Gastroesophageal sphincter (tissue), 4 donors: Measurements from ENCODE around the gene GPALPP1. TPM values are rescaled to one million over a fixed set of nuclear protein-coding genes. Genes with fewer than 3 reads are reported as not detected.

Experiments
- small RNA-seq, 4 donors: library from RNA; depleted of rRNA; stranded (forward); fragments of <200 nt; gene quantifications; one replicate each; pipeline ENCODE3, GENCODE V24; 2016
- total RNA-seq, 4 donors: library from RNA; depleted of rRNA; stranded (reverse); fragments of >200 nt; gene quantifications; one replicate each; pipeline ENCODE4 v1.1.0, GENCODE V29; 2016

Gene GPALPP1
- total RNA-seq, 4 donors from 2014 or later = 25.8 to 32.7 (median 26.4) TPM

Small RNA genes lying within 50 kb of the gene (small RNA-seq; reads per million reads assigned to genes)
- gene RN7SL49P = 0 to 0.09 (median 0) reads per million in 4 donors

Other genes with a start within 250 kb of the GPALPP1 start
- gene NUFIP1, start 67 bp upstream of the GPALPP1 start, total RNA-seq = 1 to 10 TPM; 2.5 to 4.7 (median 3.0) TPM
- gene GTF2F2, start 131.0 kb downstream of the GPALPP1 start, total RNA-seq = 10 to 100 TPM; 15.3 to 19.6 (median 17.7) TPM
- under 1 TPM in 1 of 4 donors, not detected in 3; 0.78 TPM for gene KCTD4, start 211.5 kb downstream of the GPALPP1 start, total RNA-seq